Upper lobe of left lung (tissue), 4 donors: ENCODE results near the gene ARVCF.

Experiments used
- CTCF ChIP-seq, 6 experiments: fragments of 450-650 bp in 4 of 6; fragments of 200-600 bp in 2 of 6; sonication (generic) in 2 of 6; IDR thresholded peaks; one replicate each; pipeline ENCODE4 v1.5.1; 2016 to 2019; ENCODE audit warnings: antibody characterized with exemption in 6 of 6
- EP300 ChIP-seq, 4 donors: sonication (generic); formaldehyde crosslinking; IDR thresholded peaks; one replicate each; pipeline ENCODE4 v1.5.1; 2017; ENCODE audit warnings: antibody characterized with exemption in 4 of 4, control low read depth in 2 of 4

GRCh38 chr22:20004464-20004863, 12.2 kb downstream of the ARVCF start:
- TF ChIP-seq CTCF (IDR thresholded peaks at IDR 0.05) (no peak), EP300 (IDR thresholded peaks at IDR 0.05) (no peak)
